ENCODE data around the gene NFS1. TPM values are rescaled to one million over a fixed set of nuclear protein-coding genes. Genes with fewer than 3 reads are reported as not detected.

NFS1 gene
- total RNA-seq, 2 experiments from 2014 or later, result 10.6 to 11.5 TPM

GRCh38 chr20:35625584-35626385 lies 73.4 kb downstream of the NFS1 start:
- Mint-ChIP-seq H3K4me3 (no peak overlapping the region), H3K36me3 (ENCODE audit: low read depth) (peaks cover 59% of the 10 kb centered on the region), H3K27me3 (no peaks in the 10 kb centered on the region), H3K9me3 (no peaks in the 10 kb centered on the region), H3K27ac (peak overlapping the region; percentile 31), H3K4me1 (ENCODE audit: low read depth) (no peaks in the 10 kb centered on the region)
- intact Hi-C loops (cut with DNase I, micrococcal nuclease), result no loop called here
- no peaks in the 10 kb centered on the region for H3K4me1 ChIP-seq (ENCODE audit: insufficient read depth, low read length)
- ATAC-seq (ENCODE audit: poor library complexity) (no peak), DNase-seq (no peak)
- TF ChIP-seq, protein P1, sequence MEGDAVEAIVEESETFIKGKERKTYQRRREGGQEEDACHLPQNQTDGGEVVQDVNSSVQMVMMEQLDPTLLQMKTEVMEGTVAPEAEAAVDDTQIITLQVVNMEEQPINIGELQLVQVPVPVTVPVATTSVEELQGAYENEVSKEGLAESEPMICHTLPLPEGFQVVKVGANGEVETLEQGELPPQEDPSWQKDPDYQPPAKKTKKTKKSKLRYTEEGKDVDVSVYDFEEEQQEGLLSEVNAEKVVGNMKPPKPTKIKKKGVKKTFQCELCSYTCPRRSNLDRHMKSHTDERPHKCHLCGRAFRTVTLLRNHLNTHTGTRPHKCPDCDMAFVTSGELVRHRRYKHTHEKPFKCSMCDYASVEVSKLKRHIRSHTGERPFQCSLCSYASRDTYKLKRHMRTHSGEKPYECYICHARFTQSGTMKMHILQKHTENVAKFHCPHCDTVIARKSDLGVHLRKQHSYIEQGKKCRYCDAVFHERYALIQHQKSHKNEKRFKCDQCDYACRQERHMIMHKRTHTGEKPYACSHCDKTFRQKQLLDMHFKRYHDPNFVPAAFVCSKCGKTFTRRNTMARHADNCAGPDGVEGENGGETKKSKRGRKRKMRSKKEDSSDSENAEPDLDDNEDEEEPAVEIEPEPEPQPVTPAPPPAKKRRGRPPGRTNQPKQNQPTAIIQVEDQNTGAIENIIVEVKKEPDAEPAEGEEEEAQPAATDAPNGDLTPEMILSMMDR (IDR thresholded peaks at IDR 0.05), result no peak
- no peaks in the 10 kb centered on the region for H3K9me3 ChIP-seq (ENCODE audit: control insufficient read depth in 1 of 2, insufficient read depth in 1 of 2, low read length in 2 of 2)
- H3K27me3 ChIP-seq (ENCODE audit: control insufficient read depth in 1 of 2, insufficient read depth in 2 of 2, low read length in 2 of 2), result no peaks in the 10 kb centered on the region
- CTCF ChIA-PET, result interaction anchor here (0.6 kb wide), 1 partner anchor 88 kb away, joined by 3 read pairs; no protein-coding TSS in a partner anchor
- H3K27ac ChIP-seq (ENCODE audit: low read depth in 1 of 2, low read length in 2 of 2), result no peak overlapping the region
- peaks cover 51% of the 10 kb centered on the region for H3K36me3 ChIP-seq (ENCODE audit: insufficient read depth, low read length)
- POLR2A ChIA-PET, result no interaction called here
- H3K4me3 ChIP-seq (ENCODE audit: low read length), result no peak overlapping the region

- POLR2A ChIA-PET, result interaction anchor here (4.2 to 6.8 kb wide), 2 partner anchors 41 to 79 kb away, joined by 21 to 147 read pairs; partner anchors contain the start of genes CPNE1, NFS1, RBM12 and ROMO1
- no peak overlapping the region for H3K4me3 ChIP-seq (ENCODE audit: low read length)
- peaks cover 21% of the 10 kb centered on the region for H3K36me3 Mint-ChIP-seq (ENCODE audit: low read depth)
Measured at GRCh38 chr20:35621560-35621946, 77.6 kb downstream of the NFS1 start.

GRCh38 chr20:35620818-35621559 lies 78.2 kb downstream of the NFS1 start:
- peak overlapping the region; percentile 38 for H3K4me3 Mint-ChIP-seq
- H3K27me3 Mint-ChIP-seq, result no peaks in the 10 kb centered on the region
- Histone ChIP-seq H3K27ac (ENCODE audit: low read depth in 1 of 2, low read length in 2 of 2) (no peak overlapping the region), H3K27me3 (ENCODE audit: control insufficient read depth in 1 of 2, insufficient read depth in 2 of 2, low read length in 2 of 2) (no peaks in the 10 kb centered on the region), H3K4me3 (ENCODE audit: low read length) (no peak overlapping the region), H3K4me1 (ENCODE audit: insufficient read depth, low read length) (peaks cover 36% of the 10 kb centered on the region), H3K9me3 (ENCODE audit: control insufficient read depth in 1 of 2, insufficient read depth in 1 of 2, low read length in 2 of 2) (no peaks in the 10 kb centered on the region), H3K36me3 (ENCODE audit: insufficient read depth, low read length) (peaks cover 7% of the 10 kb centered on the region)
- H3K27ac Mint-ChIP-seq, result peak overlapping the region; percentile 36
- no peaks in the 10 kb centered on the region for H3K9me3 Mint-ChIP-seq
- TF ChIP-seq, protein P1 (IDR thresholded peaks at IDR 0.05), result no peak
- ChIA-PET CTCF (interaction anchor here (0.5 to 4.4 kb wide), 4 partner anchors 19 to 1001 kb away, joined by 3 to 57 read pairs (median 16); partner anchors contain the start of genes CPNE1 and RBM12), POLR2A (interaction anchor here (4.2 to 6.8 kb wide), 2 partner anchors 41 to 79 kb away, joined by 21 to 147 read pairs; partner anchors contain the start of genes CPNE1, NFS1, RBM12 and ROMO1)
- peaks cover 15% of the 10 kb centered on the region for H3K36me3 Mint-ChIP-seq (ENCODE audit: low read depth)
- DNase-seq, result no peak
- intact Hi-C loops (cut with DNase I, micrococcal nuclease), result loop anchor here in 1 of 2 experiments (2.0 kb wide), 1 partner anchor 82 kb away; no protein-coding TSS in a partner anchor
- peaks cover 35% of the 10 kb centered on the region for H3K4me1 Mint-ChIP-seq (ENCODE audit: low read depth)
- ATAC-seq (ENCODE audit: poor library complexity), result no peak

More at GRCh38 chr20:35621560-35621946, 77.6 kb downstream of the NFS1 start:
- Histone ChIP-seq H3K27me3 (ENCODE audit: control insufficient read depth in 1 of 2, insufficient read depth in 2 of 2, low read length in 2 of 2) (no peaks in the 10 kb centered on the region), H3K9me3 (ENCODE audit: control insufficient read depth in 1 of 2, insufficient read depth in 1 of 2, low read length in 2 of 2) (no peaks in the 10 kb centered on the region), H3K36me3 (ENCODE audit: insufficient read depth, low read length) (peaks cover 13% of the 10 kb centered on the region), H3K27ac (ENCODE audit: low read depth in 1 of 2, low read length in 2 of 2) (no peak overlapping the region), H3K4me1 (ENCODE audit: insufficient read depth, low read length) (peaks cover 35% of the 10 kb centered on the region)
- TF ChIP-seq, protein P1 (IDR thresholded peaks at IDR 0.05), result no peak
- Mint-ChIP-seq H3K27me3 (no peaks in the 10 kb centered on the region), H3K4me3 (no peak overlapping the region), H3K4me1 (ENCODE audit: low read depth) (peaks cover 30% of the 10 kb centered on the region), H3K9me3 (no peaks in the 10 kb centered on the region), H3K27ac (no peak overlapping the region)
- ATAC-seq (ENCODE audit: poor library complexity), result no peak
- CTCF ChIA-PET, result interaction anchor here (1.0 kb wide), 1 partner anchor 118 kb away, joined by 3 read pairs; no protein-coding TSS in a partner anchor
- intact Hi-C loops (cut with DNase I, micrococcal nuclease), result loop anchor here in 1 of 2 experiments (2.0 kb wide), 1 partner anchor 81 kb away; no protein-coding TSS in a partner anchor
- no peak for DNase-seq
